ENCODE results near the gene HGFAC.

HGFAC gene

DNA sequence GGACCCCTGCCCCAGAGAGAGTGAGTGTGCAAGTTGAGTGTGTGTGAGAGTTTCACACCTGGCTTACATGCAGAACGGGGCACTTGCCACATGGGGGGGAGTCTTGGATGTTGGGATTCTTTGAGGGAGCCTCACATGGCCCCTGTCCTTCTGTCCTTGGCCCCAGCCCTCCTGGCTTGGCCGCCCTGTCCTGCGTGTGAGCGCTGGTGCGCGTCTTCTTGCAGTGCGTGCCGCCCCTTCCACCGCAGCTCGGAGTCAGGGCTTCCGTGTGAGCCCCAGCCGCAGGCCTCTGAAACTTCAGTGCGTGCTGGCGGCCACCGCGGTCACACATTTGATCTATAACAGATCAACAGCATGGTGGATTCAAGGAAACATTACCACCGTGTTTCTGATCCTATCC, 30.1 kb upstream of the HGFAC start:
- DNase-seq, result no peak

DNA sequence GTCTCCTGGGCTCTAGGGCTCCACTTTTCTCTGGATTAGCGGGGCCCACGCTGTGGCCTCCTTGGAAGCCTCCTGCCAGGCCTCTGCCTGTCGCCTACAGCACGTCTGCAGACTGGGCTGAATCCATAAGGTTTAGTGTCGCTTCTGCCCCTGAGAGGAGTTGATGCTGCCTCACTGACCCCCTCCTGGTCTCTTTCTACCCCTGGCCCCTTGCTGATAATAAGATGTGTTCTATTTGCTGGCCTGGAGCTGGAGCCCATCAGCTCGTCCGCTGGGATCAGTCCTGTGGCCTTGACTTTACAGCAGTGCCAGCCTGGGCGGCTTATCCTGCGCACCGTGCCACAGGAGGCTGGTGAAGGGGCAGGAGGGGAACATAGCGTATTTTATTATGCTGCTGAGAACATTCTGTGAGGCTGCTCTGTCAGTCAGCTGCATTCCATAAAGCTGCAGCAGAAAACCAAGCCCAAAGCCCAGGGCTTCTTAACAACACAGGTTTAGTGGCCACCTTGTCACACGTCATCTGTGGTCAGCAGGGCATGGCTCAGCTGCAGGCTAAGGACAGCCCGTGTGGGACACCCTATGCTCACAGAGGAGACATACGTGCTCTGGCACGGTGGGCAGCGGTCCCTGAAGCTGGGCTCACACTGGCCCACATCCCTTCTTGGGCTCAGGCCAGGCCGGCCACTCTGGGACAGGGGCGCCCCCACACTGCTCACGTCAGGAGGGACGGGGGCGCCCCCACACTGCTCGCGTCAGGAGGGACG, 29.3 kb upstream of the HGFAC start:
- DNase-seq, result no peak

DNA sequence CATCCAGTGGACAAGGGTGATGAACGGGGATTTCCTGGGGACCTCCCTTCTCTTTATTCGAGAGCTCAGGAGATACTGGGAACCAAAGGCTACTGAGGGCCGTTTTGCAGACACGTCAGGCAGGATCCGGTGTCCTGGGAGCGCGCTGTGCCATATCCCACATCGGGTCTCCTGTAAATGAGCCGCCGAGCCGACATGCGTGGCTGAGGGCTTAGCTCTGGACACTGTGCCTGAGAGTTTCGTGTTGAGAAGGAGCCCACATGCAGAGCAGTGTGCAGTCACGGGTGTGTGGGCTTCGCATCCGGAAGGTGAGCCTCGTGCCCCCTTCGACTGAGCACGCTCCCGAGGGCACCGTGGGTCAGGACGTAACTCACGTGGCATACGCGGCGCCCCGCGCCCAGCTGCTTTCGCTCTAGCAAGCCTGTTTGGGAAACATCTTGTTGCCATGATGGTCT, 28.5 kb upstream of the HGFAC start:
- DNase-seq, result no peak

DNA sequence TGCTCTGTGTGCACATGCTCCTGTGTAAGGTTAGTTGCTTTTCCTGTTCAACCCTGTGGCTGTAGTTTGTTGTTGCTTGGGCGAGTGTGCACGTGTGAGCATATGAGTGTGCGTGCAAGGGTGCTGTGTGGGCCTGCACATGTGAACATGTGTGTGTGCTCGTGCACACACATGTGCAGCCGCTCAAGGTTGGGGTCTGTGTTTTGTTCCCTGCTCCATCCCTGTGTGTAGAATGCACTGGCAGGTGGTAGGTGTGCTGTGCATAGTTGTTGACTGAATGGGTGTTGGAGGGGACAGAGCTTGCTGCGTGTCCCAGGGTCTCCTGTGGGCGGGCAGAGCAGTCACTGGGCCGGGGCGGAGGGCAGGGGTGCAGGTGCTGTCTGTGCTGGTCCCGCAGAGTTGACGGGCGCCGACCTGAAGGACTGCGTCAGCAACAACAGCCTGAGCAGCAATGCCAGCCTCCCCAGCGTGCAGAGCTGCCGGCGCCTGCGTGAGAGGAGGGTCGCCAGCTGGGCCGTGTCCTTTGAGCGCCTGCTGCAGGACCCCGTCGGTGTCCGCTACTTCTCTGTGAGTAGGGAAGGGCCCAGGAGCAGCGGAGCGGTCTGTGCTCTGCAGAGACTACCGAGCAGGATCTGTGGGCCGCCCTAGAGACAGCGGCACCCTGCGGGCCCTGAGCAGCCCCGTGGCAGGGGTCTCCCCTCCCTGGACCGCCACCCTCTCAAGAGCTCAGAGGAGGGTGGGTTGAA, 27.9 kb upstream of the HGFAC start:
- no peak for DNase-seq

DNA sequence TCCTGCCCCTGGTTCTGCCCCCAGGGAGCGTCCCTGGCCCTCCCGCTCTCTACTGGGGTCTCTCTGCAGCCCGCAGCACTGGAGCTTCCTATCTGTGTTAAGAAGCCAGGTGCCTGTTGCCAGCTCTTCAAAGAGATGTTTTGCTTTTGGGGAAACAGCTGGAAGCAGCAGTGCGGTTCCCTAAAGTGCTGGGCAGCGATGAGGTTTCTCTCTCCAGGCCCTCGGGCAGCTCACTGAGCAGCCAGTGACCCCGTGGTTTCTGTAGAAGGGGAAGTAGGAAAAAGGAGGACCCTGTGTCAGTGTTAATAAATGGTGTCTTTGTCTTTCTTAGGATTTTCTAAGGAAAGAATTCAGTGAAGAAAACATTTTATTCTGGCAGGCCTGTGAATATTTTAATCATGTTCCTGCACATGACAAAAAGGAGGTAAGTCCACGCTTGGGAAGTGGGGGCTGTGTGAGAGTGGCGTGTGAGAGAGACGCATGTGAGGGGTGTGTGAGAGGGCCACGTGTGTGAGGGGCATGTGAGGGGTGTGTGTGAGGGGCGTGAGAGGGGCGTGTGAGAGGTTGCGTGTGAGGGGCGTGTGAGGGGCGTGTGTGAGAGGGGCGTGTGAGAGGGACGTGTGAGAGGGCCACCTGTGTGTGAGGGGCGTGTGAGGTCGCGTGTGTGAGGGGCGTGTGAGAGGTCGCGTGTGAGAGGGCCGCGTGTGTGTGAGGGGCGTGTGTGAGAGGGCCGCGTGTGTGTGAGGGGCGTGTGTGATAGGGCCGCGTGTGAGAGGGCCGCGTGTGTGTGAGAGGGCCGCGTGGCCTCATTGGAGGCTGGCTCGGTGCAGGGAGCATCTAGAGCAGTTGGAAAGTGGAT, 27.1 kb upstream of the HGFAC start:
- no peak for DNase-seq

DNA sequence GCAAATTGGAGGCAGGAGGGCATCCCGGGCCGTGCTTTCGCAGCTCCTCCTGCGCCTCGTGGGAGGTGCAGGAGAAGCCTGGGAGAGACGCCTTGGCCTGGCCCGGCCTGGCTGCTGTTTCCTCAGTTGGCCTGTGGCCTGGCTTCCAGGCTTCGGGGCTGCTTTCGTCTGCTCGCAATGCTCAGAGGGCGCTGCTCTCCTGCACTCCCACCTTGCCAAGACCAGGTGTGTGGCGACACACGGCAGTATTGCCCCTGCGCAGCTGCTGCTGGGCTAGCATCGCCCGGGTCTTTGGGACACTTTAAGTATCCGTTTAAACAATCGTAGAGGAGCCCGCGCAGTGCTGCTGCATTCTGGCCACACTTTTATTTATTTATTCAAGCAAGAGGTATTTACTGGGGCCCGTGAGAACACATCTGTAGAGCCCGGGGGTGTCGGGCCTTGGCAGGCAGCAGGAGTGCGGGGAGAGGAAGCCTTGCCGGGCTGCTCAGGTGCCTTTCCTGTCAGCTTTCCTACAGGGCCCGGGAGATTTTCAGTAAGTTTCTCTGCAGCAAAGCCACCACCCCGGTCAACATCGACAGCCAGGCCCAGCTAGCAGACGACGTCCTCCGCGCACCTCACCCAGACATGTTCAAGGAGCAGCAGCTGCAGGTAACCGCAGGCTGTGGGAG, 26.2 kb upstream of the HGFAC start:
- DNase-seq, result no peak

DNA sequence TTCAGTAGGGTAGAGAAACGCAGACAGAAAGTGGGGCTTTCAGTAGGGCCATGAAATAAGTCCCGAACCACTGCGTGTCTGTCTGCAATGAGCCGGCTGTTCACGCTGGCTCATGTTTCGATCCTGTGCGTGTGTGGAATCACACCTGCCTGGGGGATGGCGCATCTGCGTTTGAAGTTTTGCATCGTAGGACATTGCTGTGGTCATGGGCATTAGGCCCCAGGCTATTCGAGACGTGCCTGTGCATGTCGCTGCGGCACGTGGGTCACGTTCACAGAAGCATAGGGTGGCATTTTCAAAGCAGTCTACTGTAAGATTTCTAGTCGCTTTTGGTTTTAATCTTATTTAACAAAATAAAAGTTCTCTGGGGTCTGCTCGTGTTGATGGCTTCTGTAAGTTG, 25.5 kb upstream of the HGFAC start:
- DNase-seq, result no peak

DNA sequence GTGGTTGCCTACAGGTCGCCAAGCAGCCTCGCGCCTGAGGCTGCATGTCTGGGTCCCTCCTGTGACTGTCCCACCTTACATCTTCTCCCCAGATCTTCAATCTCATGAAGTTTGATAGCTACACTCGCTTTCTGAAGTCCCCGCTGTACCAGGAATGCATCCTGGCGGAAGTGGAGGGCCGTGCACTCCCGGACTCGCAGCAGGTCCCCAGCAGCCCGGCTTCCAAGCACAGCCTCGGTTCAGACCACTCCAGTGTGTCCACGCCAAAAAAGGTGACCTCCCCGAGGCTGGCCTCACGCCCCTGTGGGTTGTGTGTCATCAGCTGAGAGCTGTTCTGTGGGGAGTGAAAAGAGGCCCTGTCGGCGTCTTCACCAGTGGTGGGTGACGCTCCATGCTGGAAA, 24.9 kb upstream of the HGFAC start:
- no peak for DNase-seq

DNA sequence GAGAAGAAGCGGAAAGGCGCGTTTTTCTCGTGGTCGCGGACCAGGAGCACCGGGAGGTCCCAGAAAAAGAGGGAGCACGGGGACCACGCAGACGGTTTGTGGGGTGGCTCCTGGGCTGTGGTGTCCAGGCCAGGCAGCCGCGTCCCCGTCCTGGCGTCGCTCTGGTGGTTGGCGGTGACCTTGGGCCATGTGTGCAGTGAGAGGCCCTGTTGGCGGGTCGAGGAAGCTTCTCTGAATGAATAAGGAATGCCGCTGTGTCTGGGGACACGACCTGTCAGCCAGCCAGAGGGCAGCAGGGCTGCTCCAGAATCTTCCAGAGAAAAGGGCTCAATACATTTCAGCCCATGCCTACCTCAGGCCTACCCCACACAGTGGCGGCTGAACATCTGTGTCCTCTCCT, 24.3 kb upstream of the HGFAC start:
- DNase-seq, result no peak

DNA sequence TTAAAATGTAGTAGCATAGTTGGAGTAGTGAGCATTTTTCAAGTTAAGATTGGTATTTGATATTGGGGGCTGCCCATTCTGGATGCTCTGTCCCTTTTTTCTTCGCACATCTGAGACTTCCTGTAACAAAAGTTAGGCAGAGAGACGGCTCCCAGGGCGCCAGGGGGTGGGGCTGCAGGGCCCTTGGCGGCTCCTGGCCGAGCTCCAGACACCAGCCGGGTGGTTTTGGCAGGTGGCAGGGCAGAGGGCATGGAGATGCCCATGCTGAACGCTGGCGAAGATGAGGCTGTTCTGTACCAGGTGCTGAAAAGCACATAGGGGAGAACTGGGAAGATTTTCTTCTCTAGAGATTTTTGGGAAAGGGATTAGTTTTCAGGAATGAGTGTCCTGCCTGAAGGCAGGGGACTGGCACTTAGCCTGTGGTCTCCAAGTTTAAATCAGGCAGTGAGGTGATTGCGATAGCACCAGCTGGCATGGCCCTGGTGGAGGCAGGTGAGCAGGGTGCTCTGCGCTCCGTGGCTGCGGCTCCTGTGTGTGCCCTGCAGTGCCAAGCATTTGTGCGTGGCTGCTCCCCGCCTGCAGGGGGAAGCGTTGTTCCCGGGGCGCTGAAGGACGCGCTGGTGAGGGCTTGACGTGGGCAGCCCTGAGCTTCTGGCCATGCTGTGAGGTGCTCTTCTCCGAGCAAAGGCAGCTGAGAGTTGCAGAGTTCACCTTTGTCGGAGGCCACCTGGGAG, 23.6 kb upstream of the HGFAC start:
- no peak for DNase-seq

DNA sequence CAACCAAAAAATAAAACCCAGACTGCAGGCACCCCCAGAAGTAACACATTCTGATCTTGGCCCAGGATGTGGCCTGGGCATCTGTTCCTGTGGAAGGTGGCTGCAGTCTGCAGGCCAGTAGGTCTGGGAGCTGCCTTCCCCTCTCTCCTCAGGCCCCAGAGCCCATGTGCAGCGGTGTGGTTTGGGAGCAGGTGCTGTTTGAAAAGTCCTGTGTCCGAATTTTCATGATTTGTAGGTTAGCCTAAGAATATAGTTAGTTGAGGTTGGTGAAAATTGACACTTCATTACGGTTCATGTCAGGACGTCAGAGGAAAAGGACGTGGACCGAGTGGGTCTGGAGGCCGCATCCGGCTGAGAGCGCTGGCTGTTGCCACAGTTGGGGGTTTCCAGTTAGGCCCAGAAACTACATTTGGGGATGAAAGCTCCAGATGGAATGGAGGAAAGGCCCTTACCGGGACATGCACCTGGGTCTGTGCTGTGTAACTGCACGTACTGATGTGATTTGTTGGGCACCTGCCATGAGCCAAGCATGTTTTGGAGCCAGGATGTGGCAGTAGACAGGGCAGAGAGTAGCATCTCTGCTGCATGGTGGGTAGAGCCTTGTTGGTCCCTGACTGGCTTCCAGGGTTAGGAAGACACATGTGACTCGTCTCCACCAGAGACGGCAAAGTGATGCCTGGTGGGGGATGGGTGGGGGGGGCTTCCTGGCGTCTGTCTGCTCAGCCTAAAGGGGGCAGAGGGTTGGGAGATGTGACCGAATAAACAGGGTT, 21.7 kb upstream of the HGFAC start:
- DNase-seq, result no peak

DNA sequence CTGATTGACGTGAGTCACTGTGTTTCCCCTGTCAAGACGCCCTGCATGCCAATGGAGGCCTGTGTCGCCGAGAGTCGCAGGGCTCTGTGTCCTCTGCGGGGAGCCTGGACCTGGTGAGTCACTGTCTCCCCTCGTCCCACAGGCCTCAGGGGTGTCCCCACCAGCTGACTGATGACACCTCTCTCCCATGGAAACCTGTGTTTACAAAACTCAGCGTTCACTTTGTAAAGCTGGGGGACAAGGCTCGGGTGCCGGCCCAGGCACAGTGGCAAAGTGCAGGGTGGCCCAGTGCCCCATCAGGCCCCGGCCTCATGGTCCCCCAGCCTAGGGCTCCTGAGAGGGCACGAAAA, 21.2 kb upstream of the HGFAC start:
- DNase-seq, result no peak

DNA sequence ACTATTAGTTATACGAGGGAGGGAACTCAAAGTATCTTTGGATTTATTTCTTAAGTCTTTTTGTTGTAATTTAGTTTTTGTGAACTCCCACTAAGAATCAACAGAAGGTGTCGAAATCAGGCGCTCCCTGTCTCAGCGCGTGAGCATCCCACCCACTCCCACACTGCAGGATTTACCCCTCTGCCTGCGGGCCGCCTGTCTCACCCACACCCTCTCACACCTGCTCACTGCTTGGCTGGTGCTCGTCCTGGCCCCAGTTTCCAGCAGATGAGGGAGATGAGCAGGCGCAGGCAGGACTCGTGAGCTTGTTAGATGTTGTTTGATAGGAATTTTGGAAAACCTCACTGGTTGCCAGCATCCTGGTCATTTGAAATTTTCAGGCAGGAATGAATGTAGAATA, 20.8 kb upstream of the HGFAC start:
- DNase-seq, result no peak

DNA sequence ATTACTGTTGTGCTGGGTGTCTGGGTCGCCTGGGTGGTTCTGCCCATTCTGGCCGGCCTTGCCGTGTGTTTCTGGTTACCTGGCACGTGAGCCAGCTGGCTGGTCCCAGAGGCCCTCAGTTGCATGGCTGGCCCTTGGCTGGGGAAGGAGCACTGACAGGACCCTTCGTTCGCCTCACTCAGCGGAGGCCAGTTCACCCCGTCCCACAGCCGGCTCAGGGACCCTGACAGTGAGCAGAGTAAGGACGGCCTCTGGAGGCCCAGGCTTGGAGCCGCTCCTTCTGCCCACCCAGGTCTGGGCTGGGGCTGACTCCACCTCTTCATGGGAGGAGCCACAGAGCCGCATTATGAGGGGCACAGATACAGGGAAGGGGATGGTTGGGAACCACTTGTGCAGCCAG, 20.3 kb upstream of the HGFAC start:
- no peak for DNase-seq

DNA sequence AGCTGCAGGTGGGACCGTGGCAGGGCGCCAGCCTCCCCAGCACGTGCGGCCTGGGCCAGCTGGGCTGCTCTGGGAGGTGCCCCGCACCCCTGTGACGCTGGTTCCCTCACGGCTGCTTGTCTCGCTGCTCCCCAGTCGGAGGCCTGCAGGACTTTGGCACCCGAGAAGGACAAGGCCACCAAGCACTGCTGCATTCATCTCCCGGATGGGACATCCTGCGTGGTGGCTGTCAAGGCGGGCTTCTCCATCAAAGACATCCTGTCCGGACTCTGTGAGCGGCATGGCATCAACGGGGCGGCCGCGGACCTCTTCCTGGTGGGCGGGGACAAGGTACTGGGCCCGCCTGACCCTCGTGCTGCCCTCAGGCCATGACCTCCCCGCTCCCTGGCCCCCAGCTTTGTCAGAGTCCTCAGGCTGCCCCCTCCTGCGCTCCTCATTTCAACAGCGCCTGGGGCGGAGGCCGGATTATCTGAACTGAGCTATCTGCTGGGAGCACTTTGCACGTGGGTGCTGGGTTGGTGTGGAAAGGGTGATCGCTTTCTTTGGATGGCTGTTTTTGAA, 19.4 kb upstream of the HGFAC start:
- DNase-seq, result no peak

DNA sequence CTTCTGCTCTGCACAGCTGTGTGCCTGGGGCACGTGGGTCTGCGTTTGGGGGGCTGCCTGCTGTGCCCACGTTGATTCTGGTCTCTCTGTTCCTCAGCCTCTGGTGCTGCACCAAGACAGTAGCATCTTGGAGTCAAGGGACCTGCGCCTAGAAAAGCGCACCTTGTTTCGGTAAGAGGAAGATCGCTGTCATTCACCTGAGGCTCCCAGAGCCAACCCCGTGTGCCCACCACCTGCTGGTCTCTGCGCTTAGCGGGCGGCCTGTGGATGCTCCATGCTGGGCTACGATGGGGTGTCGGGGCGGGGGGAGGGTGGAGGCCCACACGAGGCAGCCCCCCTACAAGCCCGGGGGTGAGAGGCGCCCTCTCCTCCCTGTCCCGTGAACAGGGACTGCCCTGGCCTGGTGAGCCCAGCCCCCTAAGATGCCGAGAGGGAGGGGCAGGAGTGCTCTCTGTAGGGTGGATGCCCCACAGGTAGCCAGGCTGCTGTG, 18.9 kb upstream of the HGFAC start:
- DNase-seq, result no peak

DNA sequence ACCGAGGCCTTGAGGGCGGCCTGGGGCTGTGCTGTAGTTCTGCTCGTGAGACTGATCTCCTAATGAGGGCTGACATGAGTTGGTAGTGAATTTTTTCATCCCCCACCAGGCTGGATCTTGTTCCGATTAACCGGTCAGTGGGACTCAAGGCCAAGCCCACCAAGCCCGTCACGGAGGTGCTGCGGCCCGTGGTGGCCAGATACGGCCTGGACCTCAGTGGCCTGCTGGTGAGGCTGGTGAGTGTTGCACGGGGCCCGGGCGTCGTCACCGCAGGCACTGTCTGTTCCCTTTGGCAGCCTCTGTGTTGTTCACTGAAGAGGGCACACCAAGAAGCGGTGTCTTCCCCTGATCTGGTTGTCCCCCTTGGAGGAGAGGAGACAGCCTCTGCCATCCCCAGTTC, 18.4 kb upstream of the HGFAC start:
- DNase-seq, result no peak

DNA sequence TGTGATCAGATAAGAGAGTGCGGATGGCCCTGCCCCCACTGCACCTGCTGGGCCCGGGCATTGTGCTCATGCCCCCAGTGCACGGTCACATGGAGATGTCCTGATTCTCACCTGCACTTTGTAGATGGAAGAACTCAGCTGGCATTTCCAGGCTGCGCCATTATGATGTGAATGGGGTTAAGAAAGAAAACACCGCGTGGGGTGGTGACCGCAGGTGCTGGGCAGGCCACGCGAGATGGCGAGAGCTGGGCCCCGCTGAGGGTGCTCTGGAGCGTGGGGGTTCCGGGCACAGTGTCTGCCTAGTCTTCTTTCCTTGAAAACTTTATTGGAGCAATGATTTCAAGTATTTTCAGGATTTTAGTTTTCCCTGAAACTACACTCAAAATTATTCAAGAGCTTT, 17.8 kb upstream of the HGFAC start:
- DNase-seq, result peak; percentile 81

DNA sequence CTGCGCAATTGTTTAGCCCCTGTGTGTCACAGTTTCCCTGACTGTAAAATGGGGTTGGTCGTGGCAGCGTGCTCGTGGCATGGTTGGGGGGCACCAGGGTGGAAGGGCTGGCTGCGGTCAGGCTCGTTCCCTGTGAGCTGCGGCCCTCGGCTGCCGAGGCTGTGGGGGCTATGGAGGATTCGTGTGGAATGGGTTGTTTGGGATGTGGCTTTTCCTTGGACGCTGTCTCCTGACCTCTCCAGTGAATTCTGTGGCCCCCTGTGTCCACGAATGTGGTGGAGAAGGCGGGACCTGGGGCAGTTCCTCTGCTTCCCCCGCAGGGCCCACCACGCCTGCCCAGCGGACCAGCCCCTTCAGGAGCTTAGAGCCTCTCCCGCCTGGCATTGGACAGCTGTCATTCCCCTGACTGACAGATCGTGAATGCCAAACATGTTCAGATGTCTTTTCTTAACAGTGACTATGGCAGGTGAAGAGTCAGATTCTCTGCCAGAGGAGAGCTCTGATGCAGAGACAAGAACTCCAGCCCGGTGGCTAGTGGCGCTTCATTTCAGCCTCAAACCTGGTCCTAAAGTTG, 17.2 kb upstream of the HGFAC start:
- no peak for DNase-seq

DNA sequence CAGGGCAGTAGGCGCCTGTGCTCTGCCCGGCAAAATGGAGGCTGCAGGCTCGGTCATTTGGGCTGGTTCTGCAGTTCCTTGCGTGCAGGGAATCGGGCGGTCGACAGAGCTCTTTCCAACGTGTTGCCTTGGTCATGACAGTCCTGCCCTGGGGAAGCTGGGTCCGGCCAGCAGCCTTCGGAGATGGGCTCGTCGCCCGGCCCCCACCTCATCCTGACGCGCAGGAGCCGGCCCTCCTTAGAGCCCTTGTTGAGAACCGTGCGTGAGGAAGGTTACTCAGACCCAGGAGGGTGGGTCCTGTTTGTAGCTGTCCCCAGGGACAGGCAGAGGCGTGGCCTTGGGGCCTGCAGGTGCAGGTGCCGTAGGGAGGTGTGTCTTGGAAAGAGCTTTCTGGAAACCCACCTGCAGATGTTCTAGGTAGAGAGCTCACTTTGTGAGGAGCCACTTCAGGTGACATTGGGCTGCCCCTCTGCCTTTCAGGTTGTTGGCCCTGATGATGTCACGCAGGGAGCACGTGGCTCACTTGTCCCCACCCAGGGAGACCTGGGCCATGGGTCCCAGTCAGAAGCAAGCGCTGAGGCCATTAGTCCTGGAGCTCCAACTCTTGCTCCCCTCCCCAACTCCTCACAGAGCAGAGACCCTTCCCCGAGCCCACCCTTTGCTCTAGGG, 15.2 kb upstream of the HGFAC start:
- no peak for DNase-seq
